Stimulated activated CD4-positive, alpha-beta T cell treated with anti-CD3 and anti-CD28 coated beads, Interleukin-2, amount 100 ng/mL, for 24 hours (primary cell): ENCODE data around the gene REEP6.
A peak's percentile ranks its signal among the peaks of the same experiment; 100 is the strongest.
"Not testable (repeated sequence)": the region's sequence is repeated elsewhere in the genome, so short reads cannot be mapped to it uniquely, and the experiment has no call there.

Source experiments
- DNase-seq, 2 donors: peaks; one replicate each; pipeline ENCODE4 v3.0.0-alpha.2; 2020

Gene REEP6

GRCh38 chr19:1473085-1473851 is 17.7 kb upstream of the REEP6 start:
- no peak for DNase-seq

DNA sequence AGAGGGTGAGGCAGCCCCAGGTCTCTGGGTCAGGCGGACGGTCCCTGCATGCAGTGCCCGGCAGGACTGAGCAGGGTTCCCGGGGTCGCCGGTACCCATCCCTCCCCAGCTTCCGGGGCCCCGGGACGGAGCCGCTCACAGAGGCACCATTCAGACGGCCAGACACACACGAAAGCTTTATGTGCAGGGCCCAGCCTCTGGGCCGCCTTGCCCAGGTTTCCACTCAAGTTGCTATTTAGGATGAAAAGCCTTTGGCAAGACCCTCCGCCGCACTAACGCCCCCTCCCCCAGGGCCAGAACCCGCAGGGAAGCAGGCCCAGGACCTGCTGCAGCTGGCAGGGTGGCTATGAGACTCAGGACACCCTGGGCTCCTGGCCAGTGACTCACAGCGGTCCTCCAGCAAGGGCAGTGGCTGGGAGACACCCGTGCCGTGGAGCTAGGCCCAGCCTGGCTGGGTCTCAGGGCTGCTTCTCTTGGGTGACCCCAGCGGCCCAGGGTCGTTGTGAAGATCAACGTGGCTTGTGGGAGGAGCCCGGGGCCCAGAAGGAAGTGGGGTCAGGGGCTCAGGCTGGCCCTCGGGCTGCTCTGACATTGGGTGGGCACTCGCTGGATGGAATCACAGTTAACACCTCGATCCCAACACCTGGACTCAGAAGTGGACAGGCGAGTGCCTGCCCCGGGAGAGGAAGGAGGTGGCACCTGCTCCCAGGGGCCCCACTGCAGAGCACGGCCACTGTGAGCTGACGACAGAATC is 16.8 kb upstream of the REEP6 start:
- DNase-seq, result no peak

- DNase-seq, result no peak
Observed at GRCh38 chr19:1474765-1475351, 16.1 kb upstream of the REEP6 start.

DNA sequence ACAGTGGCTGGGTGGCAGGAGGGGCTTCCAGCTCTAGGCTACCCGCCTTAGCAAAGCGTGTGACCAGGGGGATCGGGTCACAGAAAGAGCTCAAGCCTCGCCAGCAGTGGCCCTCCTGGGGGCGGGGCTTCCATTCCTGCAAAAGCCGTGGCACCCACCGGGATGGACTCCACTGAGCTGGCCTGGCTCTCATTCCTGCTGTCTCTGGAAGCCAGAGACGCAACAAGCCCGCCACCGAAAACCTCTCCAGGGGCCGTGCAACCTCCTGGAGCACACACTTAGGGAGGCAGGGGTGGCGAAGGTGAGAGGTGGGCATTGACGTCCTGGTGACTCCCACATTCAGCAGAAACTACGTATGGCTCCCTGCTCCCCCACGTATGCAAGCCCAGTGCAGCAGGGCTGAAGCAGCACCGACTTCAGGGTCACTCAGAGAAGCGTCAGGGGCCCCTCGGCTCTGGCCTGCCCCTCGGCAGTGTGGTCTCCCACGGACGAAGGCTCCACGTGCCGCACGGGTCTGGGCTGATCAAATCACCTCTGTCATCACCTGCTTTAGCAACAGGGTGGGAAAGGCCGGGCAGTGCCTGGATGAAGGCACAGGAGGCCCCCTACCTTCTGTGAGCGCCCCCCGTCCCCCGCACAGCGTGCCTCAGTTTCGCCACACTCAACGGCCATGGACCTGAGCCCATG is 15.1 kb upstream of the REEP6 start:
- no peak for DNase-seq

GRCh38 chr19:1477056-1477455 is 13.9 kb upstream of the REEP6 start:
- DNase-seq, result not testable (repeated sequence)

DNA sequence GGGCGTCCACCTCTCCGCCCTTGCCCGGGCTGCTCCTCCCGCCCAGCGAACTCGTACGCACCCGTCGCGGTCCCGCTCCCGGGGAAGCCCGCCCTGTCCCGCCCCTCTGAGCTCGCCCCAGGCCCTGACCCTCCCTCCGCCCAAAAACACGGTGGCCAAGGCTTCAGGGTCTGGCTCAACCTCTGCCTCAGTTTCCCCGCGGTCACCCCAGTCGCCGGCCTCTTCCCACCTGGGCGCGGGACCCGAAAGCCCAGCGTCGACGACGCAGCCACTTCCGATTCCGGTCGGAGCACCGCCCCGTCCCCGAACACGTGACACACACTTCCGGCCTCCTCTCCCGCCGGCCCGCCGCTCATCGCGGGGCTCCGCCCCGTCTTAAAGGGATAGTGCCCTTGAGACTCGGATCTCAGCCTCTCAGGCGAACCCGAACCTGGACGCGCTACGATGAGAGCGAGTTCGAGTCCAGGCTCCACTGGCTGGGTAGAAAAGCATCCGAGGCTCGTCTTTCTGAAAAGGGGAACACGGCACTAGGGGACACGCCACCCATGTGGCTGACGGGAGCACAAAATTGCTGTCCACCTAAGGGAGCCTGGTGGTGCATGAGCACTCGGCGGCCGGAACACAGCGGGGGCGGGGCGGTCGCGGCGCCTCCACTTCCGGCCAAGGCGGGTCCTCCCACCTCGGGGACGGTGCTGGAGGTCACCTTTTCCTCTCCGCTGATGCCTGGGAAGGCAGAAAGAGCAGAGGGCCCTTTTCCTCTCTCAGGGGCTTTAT is 11.9 kb upstream of the REEP6 start, which contains the start of gene C19orf25:
Gene C19orf25, minus strand, starts transcription at position 282 of the 774 bp plus-strand sequence. CDS start 312 bp downstream, outside the sequence.
- peak; percentile 94 for DNase-seq

- no peak for DNase-seq
Observed at GRCh38 chr19:1481224-1481892, 9.6 kb upstream of the REEP6 start.

- DNase-seq, result no peak
Observed at GRCh38 chr19:1481893-1482360, 9.1 kb upstream of the REEP6 start.

DNA sequence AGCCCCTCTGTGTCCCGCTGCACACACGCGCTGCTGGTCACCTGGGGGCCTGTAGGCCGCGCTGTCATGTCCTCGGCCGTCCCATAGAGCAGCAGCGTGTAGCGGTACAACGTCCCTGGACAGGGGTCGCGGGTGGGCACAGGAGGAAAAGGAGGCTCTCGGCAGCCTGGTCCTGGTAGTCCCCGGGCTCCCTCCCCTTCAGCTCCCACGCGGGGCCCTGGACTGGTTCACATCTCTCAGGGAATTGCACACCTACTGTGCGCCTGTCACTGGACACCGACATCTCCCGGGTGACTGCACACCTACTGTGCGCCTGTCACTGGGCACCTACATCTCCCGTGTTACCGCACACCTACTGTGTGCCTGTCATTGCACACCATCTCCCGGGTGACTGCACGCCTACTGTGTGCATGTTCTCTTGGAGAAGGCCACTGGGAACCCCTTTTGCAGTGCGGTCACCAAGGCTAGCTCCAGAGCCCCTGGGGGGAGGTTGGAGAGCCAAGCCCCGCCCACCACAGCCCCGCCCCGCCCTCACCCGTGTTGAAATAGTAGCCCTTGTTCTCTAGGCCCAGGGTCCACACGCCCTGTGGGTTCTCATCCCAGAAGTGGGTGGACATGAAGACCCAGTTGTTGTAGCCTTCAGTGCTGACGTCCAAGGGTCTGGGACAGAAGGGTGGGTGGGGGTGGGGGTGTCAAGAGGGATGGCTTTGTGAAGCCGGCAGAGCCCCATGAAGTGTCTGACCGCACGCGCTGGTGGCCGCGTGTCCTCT is 8.4 kb upstream of the REEP6 start:
- DNase-seq, result no peak

- DNase-seq, result no peak
Observed at GRCh38 chr19:1483131-1483978, 7.6 kb upstream of the REEP6 start.

- no peak for DNase-seq
Observed at GRCh38 chr19:1483979-1484428, 7.0 kb upstream of the REEP6 start.

DNA sequence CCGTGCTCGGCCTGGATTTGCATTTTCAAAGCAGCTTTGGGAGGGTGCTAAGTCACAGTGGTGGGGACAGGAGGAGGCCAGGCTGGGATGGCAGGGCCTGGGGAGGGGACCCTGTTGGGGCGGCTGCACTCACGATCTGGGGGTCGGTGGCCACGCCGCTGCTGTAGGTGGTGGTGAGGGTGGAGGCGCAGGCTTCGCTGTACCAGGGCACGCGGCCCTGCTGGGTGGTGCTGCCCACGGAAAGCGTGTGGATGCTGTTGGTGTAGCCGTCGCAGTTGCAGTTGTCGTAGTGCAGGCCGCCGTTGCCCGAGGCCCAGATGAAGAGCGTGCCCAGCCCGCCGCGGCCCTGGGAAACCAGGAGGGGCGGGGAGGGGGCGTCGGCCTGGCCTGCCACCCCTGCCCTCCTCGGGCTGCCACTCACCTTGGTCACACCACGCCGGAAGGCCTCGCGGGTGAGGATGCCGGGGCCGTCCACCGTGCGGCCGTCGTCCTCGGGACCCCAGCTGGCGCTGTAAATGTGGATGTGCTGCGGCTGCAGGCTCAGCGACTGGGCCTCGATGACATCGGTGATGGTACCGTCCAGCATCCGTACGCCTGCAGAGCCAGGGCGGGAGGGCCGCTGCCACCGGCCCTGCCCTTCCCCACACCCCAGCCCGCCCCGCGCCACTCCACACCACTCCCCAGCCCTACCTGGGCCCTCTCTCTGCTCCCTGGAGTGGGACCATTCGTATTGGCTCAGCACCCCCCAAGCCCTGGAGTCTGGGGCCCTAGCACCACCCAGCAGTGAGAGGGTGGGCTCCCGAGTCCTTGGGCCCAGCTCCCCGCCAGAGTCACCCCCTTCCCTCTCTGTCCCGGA is 4.0 kb upstream of the REEP6 start:
- no peak for DNase-seq

DNA sequence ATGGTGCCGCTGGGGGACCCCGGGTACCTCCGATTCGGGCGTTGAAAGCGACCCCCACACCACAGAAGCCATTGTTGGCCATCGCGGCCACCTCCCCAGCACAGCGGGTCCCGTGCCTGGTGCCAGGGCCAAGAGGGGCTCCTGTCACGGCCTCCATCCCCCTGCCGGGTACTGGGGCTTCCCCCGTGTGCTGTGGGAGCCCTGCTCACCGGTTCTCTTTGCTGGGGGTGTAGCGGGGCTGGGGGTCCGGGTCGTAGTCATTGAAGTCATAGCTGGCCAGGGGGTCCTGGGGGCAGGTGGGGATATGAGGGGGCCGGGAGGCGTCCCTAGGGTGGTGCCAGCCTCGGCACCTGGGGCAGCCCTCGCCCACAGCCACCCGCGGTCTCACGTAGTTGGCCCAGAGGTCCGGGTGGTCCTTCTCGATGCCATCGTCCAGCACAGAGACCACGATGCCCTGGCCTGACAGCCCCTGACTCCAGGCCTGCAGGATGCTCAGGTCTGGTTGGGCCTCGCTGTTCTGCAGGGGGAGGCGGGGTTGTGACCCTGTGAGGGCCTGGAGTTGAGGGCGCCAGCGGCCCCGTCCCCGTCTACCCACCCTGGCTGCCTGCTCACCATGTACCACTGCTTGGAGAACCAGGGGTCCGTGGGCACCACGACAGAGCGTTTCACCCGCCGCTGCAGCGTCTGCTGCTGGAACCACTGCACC is 3.3 kb upstream of the REEP6 start:
- no peak for DNase-seq

DNA sequence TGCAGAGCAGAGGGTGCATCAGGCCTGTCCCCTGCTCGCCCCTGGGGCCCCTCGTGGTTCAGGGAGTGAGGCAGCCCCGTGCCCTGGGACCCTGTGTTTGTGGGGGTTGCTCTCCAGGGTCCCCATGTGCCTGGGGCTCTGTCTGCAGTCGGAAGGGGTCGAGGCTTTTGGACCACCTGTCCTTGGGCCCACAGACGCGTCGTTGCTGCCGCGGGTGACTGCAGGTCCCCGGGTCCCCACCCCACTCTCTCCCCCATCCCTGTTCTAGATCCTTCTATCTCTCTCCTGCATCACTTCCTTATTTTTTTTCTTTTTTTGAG is 2.7 kb upstream of the REEP6 start:
- no peak for DNase-seq

- no peak for DNase-seq
Observed at GRCh38 chr19:1489463-1490310, 1.3 kb upstream of the REEP6 start.

GRCh38 chr19:1490311-1491113 is 469 bp upstream of the REEP6 start, which contains the start of gene PCSK4:
PCSK4 (minus strand) TSS chr19:1490350; CDS start chr19:1490346, 4 bp downstream.
- DNase-seq, result peak; percentile 97 to 98
